A549 (cell line): Measurements from ENCODE around the gene PROCA1.

Experiments used
- CBX8 ChIP-seq: fragments of 200-600 bp; sonication (generic); IDR thresholded peaks from 2 replicates; pipeline ENCODE4 v1.6.1; 2016
- KDM5A ChIP-seq: fragments of 200-600 bp; sonication (generic); IDR thresholded peaks from 2 replicates; pipeline ENCODE4 v1.6.1; 2016; ENCODE audit warnings: antibody characterized with exemption, mild to moderate bottlenecking
- MAX ChIP-seq: IDR thresholded peaks from 2 replicates; pipeline ENCODE4 v1.6.1; 2012
- ZFP36 ChIP-seq: fragments of 450-650 bp; IDR thresholded peaks from 2 replicates; pipeline ENCODE4 v1.6.1; 2014; ENCODE audit warnings: borderline replicate concordance; ENCODE audit not compliant: partially characterized antibody
- TF ChIP-seq, protein P1 (sequence below): fragments of >200 bp; sonication (Bioruptor Twin); formaldehyde crosslinking; IDR thresholded peaks from 3 replicates; pipeline ENCODE4 v1.5.1; 2016

GRCh38 chr17:28711723-28712031 is at the start of gene PROCA1:
- TF ChIP-seq KDM5A = no peak
- TF ChIP-seq, protein P1, sequence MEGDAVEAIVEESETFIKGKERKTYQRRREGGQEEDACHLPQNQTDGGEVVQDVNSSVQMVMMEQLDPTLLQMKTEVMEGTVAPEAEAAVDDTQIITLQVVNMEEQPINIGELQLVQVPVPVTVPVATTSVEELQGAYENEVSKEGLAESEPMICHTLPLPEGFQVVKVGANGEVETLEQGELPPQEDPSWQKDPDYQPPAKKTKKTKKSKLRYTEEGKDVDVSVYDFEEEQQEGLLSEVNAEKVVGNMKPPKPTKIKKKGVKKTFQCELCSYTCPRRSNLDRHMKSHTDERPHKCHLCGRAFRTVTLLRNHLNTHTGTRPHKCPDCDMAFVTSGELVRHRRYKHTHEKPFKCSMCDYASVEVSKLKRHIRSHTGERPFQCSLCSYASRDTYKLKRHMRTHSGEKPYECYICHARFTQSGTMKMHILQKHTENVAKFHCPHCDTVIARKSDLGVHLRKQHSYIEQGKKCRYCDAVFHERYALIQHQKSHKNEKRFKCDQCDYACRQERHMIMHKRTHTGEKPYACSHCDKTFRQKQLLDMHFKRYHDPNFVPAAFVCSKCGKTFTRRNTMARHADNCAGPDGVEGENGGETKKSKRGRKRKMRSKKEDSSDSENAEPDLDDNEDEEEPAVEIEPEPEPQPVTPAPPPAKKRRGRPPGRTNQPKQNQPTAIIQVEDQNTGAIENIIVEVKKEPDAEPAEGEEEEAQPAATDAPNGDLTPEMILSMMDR = no peak
- no peak for TF ChIP-seq MAX
- TF ChIP-seq CBX8 = no peak
- no peak for TF ChIP-seq ZFP36
